ENCODE results near the gene TRPM7.

GRCh38 chr15:50543556-50543955, 143.0 kb downstream of the TRPM7 start:
- TF ChIP-seq POLR2A (IDR thresholded peaks at IDR 0.05) (no peak), CTCF (IDR thresholded peaks at IDR 0.05) (no peak), POLR2AphosphoS5 (IDR thresholded peaks at IDR 0.05) (no peak)
